Astrocyte (in vitro differentiated cells and primary cell): ENCODE data around the gene TNFAIP8L3. TPM values are rescaled to one million over a fixed set of nuclear protein-coding genes. Genes with fewer than 3 reads are reported as not detected.

Experiments used
- DNase-seq: peaks from one replicate; pipeline ENCODE4 v3.0.0-alpha.2; 2010; ENCODE audit warnings: low read depth
- FAIRE-seq: peaks from 2 replicates; lab custom pipeline; 2011; peaks lifted over from hg19 to GRCh38; lab: Jason Lieb, UNC
- H2AFZ ChIP-seq: 2 replicates; pipeline ENCODE4 v1.6.0; 2012; ENCODE audit warnings: low read depth, low read length, inconsistent platforms
- H3K27ac ChIP-seq: 2 replicates; pipeline ENCODE4 v1.5.1; 2011; ENCODE audit warnings: low read depth, low read length, inconsistent platforms
- H3K27me3 ChIP-seq: 2 replicates; pipeline ENCODE4 v1.6.0; 2011; ENCODE audit warnings: low read length, inconsistent platforms; ENCODE audit not compliant: insufficient read depth
- H3K36me3 ChIP-seq: 2 replicates; pipeline ENCODE4 v1.5.1; 2011; ENCODE audit warnings: low read length, inconsistent platforms; ENCODE audit not compliant: insufficient read depth
- H3K4me1 ChIP-seq: 2 replicates; pipeline ENCODE4 v1.5.1; 2011; ENCODE audit warnings: low read length, inconsistent platforms; ENCODE audit not compliant: insufficient read depth
- H3K4me2 ChIP-seq: 2 replicates; pipeline ENCODE4 v1.6.0; 2012; ENCODE audit warnings: low read length, inconsistent platforms
- H3K4me3 ChIP-seq: 2 replicates; pipeline ENCODE4 v1.5.1; 2011; ENCODE audit warnings: low read depth, mild to moderate bottlenecking, low read length, inconsistent platforms; ENCODE audit not compliant: insufficient read depth
- H3K79me2 ChIP-seq: 2 replicates; pipeline ENCODE4 v1.6.0; 2012; ENCODE audit warnings: mild to moderate bottlenecking, low read length, inconsistent platforms; ENCODE audit not compliant: insufficient read depth
- H3K9ac ChIP-seq: 2 replicates; pipeline ENCODE4 v1.6.0; 2012; ENCODE audit warnings: mild to moderate bottlenecking, low read length, inconsistent platforms
- H3K9me3 ChIP-seq: 2 replicates; pipeline ENCODE4 v1.5.1; 2012; ENCODE audit warnings: low read depth, mild to moderate bottlenecking, low read length, inconsistent platforms; ENCODE audit not compliant: insufficient read depth
- H4K20me1 ChIP-seq: 2 replicates; pipeline ENCODE4 v1.6.0; 2012; ENCODE audit warnings: low read length, inconsistent platforms; ENCODE audit not compliant: insufficient read depth
- H3K27ac Mint-ChIP-seq: one replicate; pipeline ENCODE4 v1.8.0; 2021; ENCODE audit warnings: mild to moderate bottlenecking, mixed read lengths; ENCODE audit not compliant: unreplicated experiment
- H3K27me3 Mint-ChIP-seq: one replicate; pipeline ENCODE4 v1.8.0; 2021; ENCODE audit warnings: low read depth, mixed read lengths; ENCODE audit not compliant: unreplicated experiment
- H3K36me3 Mint-ChIP-seq: one replicate; pipeline ENCODE4 v1.8.0; 2021; ENCODE audit warnings: low read depth, mixed read lengths; ENCODE audit not compliant: unreplicated experiment
- H3K4me1 Mint-ChIP-seq: one replicate; pipeline ENCODE4 v1.8.0; 2021; ENCODE audit warnings: low read depth, mixed read lengths; ENCODE audit not compliant: unreplicated experiment
- H3K4me3 Mint-ChIP-seq: one replicate; pipeline ENCODE4 v1.8.0; 2021; ENCODE audit warnings: mild to moderate bottlenecking, moderate library complexity, mixed read lengths; ENCODE audit not compliant: unreplicated experiment
- H3K9me3 Mint-ChIP-seq: one replicate; pipeline ENCODE4 v1.8.0; 2021; ENCODE audit warnings: mild to moderate bottlenecking, mixed read lengths; ENCODE audit not compliant: unreplicated experiment
- CTCF ChIP-seq: IDR thresholded peaks from 2 replicates; pipeline ENCODE4 v1.5.1; 2011; ENCODE audit warnings: low read depth, mild to moderate bottlenecking, inconsistent platforms, low read length, moderate library complexity; ENCODE audit not compliant: insufficient read depth
- EZH2 ChIP-seq: IDR thresholded peaks from 2 replicates; pipeline ENCODE4 v1.6.1; 2012; ENCODE audit warnings: mild to moderate bottlenecking, low read length, inconsistent platforms; ENCODE audit not compliant: insufficient read depth
- total RNA-seq: library from RNA; stranded (reverse); gene quantifications from 2 replicates; pipeline ENCODE4 v1.2.1, GENCODE V29; 2021

The TNFAIP8L3 gene
- total RNA-seq, 1 donor from 2014 or later: 1.1 TPM

DNA sequence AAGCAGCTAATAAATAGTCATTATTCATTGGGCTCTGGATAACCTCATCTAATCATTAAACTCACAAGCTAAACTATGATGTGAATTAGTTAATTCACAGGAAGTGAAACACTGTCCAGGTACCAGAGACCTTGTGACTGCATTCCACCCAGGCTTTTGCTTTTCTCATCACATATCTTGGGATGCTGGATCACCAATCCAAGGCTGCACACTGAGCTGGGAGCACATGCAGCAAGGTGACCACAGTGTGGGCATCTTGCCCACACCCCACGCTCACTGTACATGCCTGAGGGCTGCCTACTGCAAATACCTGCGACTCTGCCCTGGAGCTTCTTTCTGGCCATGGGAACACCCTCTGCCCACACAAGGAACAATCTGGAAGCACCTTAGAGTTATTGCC, 40.6 kb upstream of the TNFAIP8L3 start:
- H3K9me3 Mint-ChIP-seq: peaks cover 5% of the 10 kb centered on the region
- Histone ChIP-seq H2AFZ (no peak overlapping the region), H3K4me2 (no peak overlapping the region), H3K79me2 (no peaks in the 10 kb centered on the region), H3K36me3 (no peaks in the 10 kb centered on the region), H3K27ac (no peak overlapping the region), H3K4me1 (peaks cover 15% of the 10 kb centered on the region), H3K27me3 (no peaks in the 10 kb centered on the region), H3K9me3 (no peaks in the 10 kb centered on the region), H4K20me1 (no peaks in the 10 kb centered on the region), H3K9ac (no peak overlapping the region), H3K4me3 (no peak overlapping the region)
- TF ChIP-seq EZH2: no peak
- no peak for TF ChIP-seq CTCF
- FAIRE-seq (no peak), DNase-seq (peak; percentile 42)
- no peak overlapping the region for H3K4me3 Mint-ChIP-seq
- peaks cover 17% of the 10 kb centered on the region for H3K4me1 Mint-ChIP-seq
- H3K36me3 Mint-ChIP-seq: no peaks in the 10 kb centered on the region
- H3K27me3 Mint-ChIP-seq: peaks cover 10% of the 10 kb centered on the region
- no peak overlapping the region for H3K27ac Mint-ChIP-seq

DNA sequence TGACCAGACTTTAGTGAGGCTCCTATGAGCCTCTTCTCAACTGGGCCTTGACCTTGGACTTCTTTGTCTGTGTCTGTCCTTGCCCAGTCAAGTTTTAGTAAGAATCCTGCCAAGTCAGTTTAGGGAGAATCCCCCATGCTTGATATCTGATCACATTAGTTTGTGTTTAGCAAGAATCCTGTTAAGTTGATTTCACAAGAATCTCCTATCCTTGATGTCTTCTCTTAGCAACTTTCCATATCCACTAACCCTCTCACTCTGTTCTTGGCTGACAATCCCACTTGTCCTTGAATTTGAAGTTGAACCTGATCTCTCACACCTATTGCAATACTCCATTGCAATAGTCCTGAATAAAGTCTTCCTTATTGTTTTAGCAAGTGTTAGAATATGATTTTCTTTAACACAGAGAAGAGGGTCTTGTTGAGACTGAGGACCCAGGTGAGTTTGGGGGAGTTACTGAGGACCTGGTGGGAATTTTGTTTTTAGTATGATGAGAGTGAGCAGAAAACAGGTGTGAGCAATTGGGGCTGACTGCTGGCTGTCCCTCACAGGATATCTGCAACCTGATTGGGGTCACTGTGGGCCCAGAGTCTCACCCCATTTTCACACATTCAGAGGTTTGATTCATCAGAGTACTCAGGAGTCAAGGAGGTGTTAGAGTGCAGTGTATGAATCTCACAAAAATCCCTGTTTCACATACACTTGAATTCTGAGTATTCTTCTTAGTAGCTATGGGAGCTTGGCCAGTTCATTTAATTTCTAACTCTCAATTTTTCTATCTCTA, 39.9 kb upstream of the TNFAIP8L3 start:
- no peak for FAIRE-seq

More for the DNA sequence above, 39.9 kb upstream of the TNFAIP8L3 start:
- Histone ChIP-seq H3K9me3 (no peaks in the 10 kb centered on the region), H3K4me1 (peaks cover 15% of the 10 kb centered on the region), H3K36me3 (no peaks in the 10 kb centered on the region), H4K20me1 (no peaks in the 10 kb centered on the region), H2AFZ (no peak overlapping the region), H3K79me2 (no peaks in the 10 kb centered on the region), H3K9ac (no peak overlapping the region), H3K27me3 (no peaks in the 10 kb centered on the region), H3K27ac (no peak overlapping the region), H3K4me3 (no peak overlapping the region), H3K4me2 (no peak overlapping the region)
- Mint-ChIP-seq H3K36me3 (no peaks in the 10 kb centered on the region), H3K27ac (no peak overlapping the region), H3K4me3 (no peak overlapping the region), H3K9me3 (peaks cover 4% of the 10 kb centered on the region), H3K27me3 (peaks cover 10% of the 10 kb centered on the region), H3K4me1 (peaks cover 17% of the 10 kb centered on the region)
- no peak for TF ChIP-seq EZH2
- TF ChIP-seq CTCF: no peak
- no peak for DNase-seq
